Nucleus accumbens (tissue), 56 donors: ENCODE results near the gene GPR87.

Experiments
- DNase-seq, 56 donors: peaks; one replicate each; lab custom pipeline; 2025; lab: John Stamatoyannopoulos, UW

The GPR87 gene

GRCh38 chr3:151316267-151316991 lies at the start of gene GPR87:
TSS of gene GPR87 (minus strand) at chr3:151316820. CDS start at chr3:151300100, 16,720 bp downstream.
- peak in 8 of 56 donors; percentile 4 to 24 (median 10) for DNase-seq

GRCh38 chr3:151362751-151363174 lies 46.1 kb upstream of the GPR87 start:
- DNase-seq: no peak

DNA sequence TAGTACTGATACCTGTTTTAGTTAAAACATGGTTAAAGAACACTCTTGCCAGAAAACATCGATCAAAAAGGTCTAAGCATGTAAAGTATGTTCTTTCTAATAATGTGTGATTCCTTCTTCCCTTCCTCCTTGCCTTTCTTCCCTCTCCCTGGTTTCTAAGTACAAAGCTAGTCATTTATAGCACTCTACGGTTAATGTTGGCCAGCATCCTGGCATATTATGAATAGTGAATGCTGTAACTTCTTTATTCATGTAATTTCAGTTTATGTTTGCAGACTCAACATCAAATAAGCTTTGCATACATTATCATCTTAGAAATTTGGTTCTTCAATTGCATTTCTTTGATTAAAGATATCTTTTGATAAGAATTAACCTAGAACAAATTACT lies 40.8 kb upstream of the GPR87 start:
- no peak for DNase-seq

DNA sequence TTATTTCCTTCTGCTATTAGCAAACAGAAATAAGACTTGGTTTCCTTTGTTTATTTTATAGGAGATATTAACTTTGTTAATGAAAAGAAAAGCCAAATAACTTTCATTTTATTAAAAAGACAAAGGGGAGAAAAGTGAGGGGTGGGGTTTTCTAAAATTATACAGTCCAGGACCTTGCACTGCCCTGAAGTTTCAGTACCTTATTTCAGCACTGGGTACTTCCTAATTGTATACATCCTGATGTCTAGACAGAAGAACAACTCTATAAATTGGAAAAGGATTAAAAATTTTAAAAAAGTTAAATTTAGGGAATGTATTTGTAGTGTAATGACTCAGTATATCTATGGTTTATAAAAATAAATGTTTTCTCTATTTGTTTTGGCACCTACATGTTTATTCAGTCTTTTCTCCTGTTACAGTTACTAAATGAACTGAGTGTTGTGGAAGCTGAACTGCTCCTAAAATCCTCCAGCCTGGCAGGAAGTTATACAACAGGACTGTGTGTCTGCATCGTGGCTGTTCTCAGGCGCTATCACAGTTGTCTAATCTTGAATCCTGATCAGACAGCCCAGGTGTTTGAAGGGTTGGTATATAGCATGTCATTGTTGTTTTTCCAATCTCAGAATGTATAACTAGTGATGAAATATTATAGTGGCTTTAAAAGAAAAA lies 40.3 kb upstream of the GPR87 start:
- peak in 1 of 56 donors; percentile 13 for DNase-seq

- DNase-seq: no peak
Measured at GRCh38 chr3:151351648-151352047, 35.0 kb upstream of the GPR87 start.

- no peak for DNase-seq
Measured at GRCh38 chr3:151351219-151351618, 34.6 kb upstream of the GPR87 start.

DNA sequence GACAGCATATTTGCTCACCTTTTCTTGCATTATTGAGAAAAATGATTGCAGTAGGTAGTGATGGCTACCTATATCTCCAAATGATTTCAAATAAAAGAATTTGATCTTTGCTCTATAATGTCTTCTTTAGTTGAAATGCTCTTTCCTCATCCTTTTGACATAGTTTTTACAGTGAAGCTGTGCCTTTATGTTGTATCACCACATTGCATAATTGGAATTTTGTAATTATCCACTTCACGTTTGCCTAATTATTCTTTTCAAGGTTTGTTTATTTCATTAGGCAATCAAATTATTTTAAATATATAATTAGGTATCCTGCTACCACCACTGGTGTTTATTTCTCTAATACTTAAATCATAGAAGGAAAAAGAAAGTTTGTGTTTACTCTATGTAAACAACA lies 34.0 kb upstream of the GPR87 start:
- DNase-seq: no peak

DNA sequence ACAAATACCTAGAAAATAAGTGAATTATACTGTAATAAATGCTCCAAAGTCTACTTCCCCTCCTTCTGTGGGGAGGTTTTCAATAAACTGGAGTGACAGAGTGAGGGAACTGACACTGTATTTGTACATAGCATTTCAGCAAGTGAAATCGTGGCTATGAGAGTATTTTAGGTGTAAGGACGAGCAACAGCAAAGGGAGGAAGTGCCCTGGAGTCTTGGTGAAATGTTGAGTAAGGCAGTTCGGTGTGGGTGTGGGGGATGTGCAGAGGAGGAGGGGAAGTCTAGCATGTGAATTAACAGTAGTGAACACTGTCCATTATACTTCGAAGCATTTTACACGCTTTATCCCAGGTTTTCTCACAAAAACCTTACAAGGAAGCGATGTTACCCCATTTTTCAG lies 30.8 kb upstream of the GPR87 start:
- DNase-seq: peak in 13 of 56 donors; percentile 1 to 43 (median 20)

DNA sequence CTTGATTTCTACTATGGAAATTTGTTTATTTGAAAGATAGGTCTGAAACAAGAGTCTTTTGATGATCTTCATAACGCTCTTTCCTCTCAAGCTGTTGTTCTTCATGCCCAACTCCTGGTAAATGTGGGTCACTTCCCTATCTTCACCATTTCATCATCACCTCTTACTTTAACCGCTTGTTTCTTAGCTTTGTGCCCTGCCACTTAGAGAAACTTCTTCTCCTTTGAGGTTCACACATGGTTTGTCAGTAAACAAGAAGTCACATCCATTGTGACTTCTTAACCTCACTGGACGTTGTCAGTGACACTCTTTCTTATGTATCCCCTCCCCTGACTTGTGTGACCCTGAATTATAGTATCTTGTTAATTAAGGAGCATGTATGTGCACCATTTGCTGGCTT lies 29.7 kb upstream of the GPR87 start:
- no peak for DNase-seq

- no peak for DNase-seq
Measured at GRCh38 chr3:151345859-151346258, 29.2 kb upstream of the GPR87 start.

DNA sequence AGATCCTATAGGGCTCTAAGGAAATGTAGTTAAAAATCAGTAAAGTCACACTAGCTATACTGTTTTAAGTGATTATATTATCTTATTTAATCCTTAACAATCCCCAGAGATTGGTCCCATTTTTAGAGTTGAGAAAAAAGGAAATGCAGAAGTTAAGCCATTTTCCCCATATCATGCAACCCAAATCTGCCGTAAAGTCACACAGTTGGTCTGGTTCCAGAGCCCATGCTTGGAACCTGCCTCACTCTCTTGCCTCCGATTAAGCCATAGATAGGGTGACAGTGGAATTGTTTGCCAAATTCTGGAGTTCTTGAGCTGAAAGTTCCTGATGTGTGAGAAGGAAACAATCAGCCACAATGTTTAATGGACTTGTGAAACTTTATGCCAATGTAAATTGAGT lies 15.1 kb upstream of the GPR87 start:
- no peak for DNase-seq

- no peak for DNase-seq
Measured at GRCh38 chr3:151330899-151331298, 14.3 kb upstream of the GPR87 start.

- DNase-seq: no peak
Measured at GRCh38 chr3:151330379-151330778, 13.8 kb upstream of the GPR87 start.

- DNase-seq: no peak
Measured at GRCh38 chr3:151329363-151329762, 12.7 kb upstream of the GPR87 start, which contains the start of gene P2RY13. TSS of gene P2RY13 (minus strand) at chr3:151329549. CDS start at chr3:151329528, 21 bp downstream.

- DNase-seq: peak in 2 of 56 donors; percentile 1 to 15
Measured at GRCh38 chr3:151328298-151328995, 11.8 kb upstream of the GPR87 start.

GRCh38 chr3:151327571-151328198 lies 11.1 kb upstream of the GPR87 start:
- no peak for DNase-seq

- DNase-seq: no peak
Measured at GRCh38 chr3:151322511-151322910, 5.9 kb upstream of the GPR87 start.

DNA sequence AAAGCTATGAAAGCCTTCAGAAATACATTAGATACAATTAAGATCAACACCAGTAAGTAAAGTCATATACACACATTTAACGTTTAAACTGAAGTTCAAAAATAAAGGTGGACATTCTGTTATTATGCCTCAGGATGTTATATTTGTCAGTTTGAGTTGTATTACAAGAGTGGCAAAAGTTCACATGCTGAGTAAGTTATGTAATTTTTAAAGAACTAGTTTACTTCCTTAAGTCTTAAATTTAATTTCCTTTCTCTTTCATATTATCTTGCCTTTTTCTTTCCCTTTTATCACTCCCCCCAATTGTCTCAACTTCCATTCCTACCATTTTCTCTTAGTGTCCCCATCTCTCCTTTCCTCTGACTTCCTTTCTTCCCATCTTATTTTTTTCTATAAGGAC lies 4.9 kb upstream of the GPR87 start:
- DNase-seq: no peak

GRCh38 chr3:151320131-151320530 lies 3.5 kb upstream of the GPR87 start:
- no peak for DNase-seq

GRCh38 chr3:151319628-151320027 lies 3.0 kb upstream of the GPR87 start:
- DNase-seq: no peak

GRCh38 chr3:151318991-151319390 lies 2.4 kb upstream of the GPR87 start:
- no peak for DNase-seq
